ENCODE data around the gene NPC1.
"Not testable (repeated sequence)": the region's sequence is repeated elsewhere in the genome, so short reads cannot be mapped to it uniquely, and the experiment has no call there.

Gene NPC1

GRCh38 chr18:23515911-23516546 is 70.3 kb downstream of the NPC1 start:
- DNase-seq, result peak; percentile 20 to 52 (median 38)

GRCh38 chr18:23512641-23513040 is 73.7 kb downstream of the NPC1 start:
- no peak for DNase-seq

GRCh38 chr18:23512216-23512615 is 74.1 kb downstream of the NPC1 start:
- not testable (repeated sequence) for DNase-seq

- DNase-seq, result not testable (repeated sequence)
Observed at GRCh38 chr18:23510923-23511322, 75.4 kb downstream of the NPC1 start.

- no peak for DNase-seq
Observed at GRCh38 chr18:23506393-23506792, 79.9 kb downstream of the NPC1 start.

- DNase-seq, result no peak
Observed at GRCh38 chr18:23504720-23505119, 81.6 kb downstream of the NPC1 start.

GRCh38 chr18:23503963-23504344 is 82.4 kb downstream of the NPC1 start:
- DNase-seq, result peak in 1 of 4 experiments; percentile 5

GRCh38 chr18:23503038-23503962 is 83.0 kb downstream of the NPC1 start, which contains the start of gene RMC1:
RMC1 (plus strand) TSS chr18:23503511; CDS start chr18:23503619, 108 bp downstream.
- peak; percentile 95 to 99 (median 96) for DNase-seq

GRCh38 chr18:23502516-23503037 is 83.7 kb downstream of the NPC1 start:
- DNase-seq, result no peak

GRCh38 chr18:23501626-23502025 is 84.7 kb downstream of the NPC1 start:
- DNase-seq, result no peak

- DNase-seq, result no peak
Observed at GRCh38 chr18:23499291-23499781, 87.0 kb downstream of the NPC1 start.

- peak; percentile 11 to 49 (median 26) for DNase-seq
Observed at GRCh38 chr18:23498877-23499276, 87.4 kb downstream of the NPC1 start.

- DNase-seq, result no peak
Observed at GRCh38 chr18:23498117-23498516, 88.2 kb downstream of the NPC1 start.

GRCh38 chr18:23495723-23496440 is 90.4 kb downstream of the NPC1 start:
- DNase-seq, result no peak

GRCh38 chr18:23494992-23495391 is 91.3 kb downstream of the NPC1 start:
- DNase-seq, result no peak

- no peak for DNase-seq
Observed at GRCh38 chr18:23493654-23494053, 92.7 kb downstream of the NPC1 start.

- not testable (repeated sequence) for DNase-seq
Observed at GRCh38 chr18:23489586-23489985, 96.7 kb downstream of the NPC1 start.

- peak in 3 of 4 experiments; percentile 5 to 37 (median 10) for DNase-seq
Observed at GRCh38 chr18:23487738-23488570, 98.4 kb downstream of the NPC1 start.

GRCh38 chr18:23485386-23485785 is 100.9 kb downstream of the NPC1 start:
- DNase-seq, result no peak

GRCh38 chr18:23484561-23485182 is 101.6 kb downstream of the NPC1 start:
- DNase-seq, result no peak
